Upper lobe of left lung (tissue), 6 donors: ENCODE results near the gene HHLA2. TPM values are rescaled to one million over a fixed set of nuclear protein-coding genes. Genes with fewer than 3 reads are reported as not detected.
"Not testable (repeated sequence)": the region's sequence is repeated elsewhere in the genome, so short reads cannot be mapped to it uniquely, and the experiment has no call there.

ENCODE experiments used
- ATAC-seq, 2 donors: fragments of 200-7000 bp; cut with Tn5 transposase; one replicate each; pipeline ENCODE4 v1.9.1; 2022; ENCODE audit warnings: mild to moderate bottlenecking in 2 of 2, moderate library complexity in 2 of 2; ENCODE audit not compliant: low FRiP score in 2 of 2
- DNase-seq, 2 donors: peaks; one replicate each; pipeline ENCODE4 v3.0.0-alpha.2; 2019 to 2020
- H3K27ac ChIP-seq, 4 donors: fragments of 200-600 bp; sonication (generic); one replicate each; pipeline ENCODE4 v1.5.1; 2016 to 2019
- H3K27me3 ChIP-seq, 4 donors: fragments of 200-600 bp; sonication (generic); one replicate each; pipeline ENCODE4 v1.5.1; 2017 to 2019
- H3K36me3 ChIP-seq, 4 donors: fragments of 200-600 bp; sonication (generic); one replicate each; pipeline ENCODE4 v1.5.1; 2016 to 2019
- H3K4me1 ChIP-seq, 4 donors: fragments of 200-600 bp; sonication (generic); one replicate each; pipeline ENCODE4 v1.5.1; 2018 to 2019
- H3K4me3 ChIP-seq, 4 donors: fragments of 200-600 bp; sonication (generic); one replicate each; pipeline ENCODE4 v1.5.1; 2017 to 2019; ENCODE audit warnings: mild to moderate bottlenecking in 2 of 4, moderate library complexity in 1 of 4
- H3K9me3 ChIP-seq, 4 donors: fragments of 200-600 bp; sonication (generic); one replicate each; pipeline ENCODE4 v1.5.1; 2018 to 2019
- CTCF ChIP-seq, 6 experiments: fragments of 450-650 bp in 4 of 6; fragments of 200-600 bp in 2 of 6; sonication (generic) in 2 of 6; IDR thresholded peaks; one replicate each; pipeline ENCODE4 v1.5.1; 2016 to 2019; ENCODE audit warnings: antibody characterized with exemption in 6 of 6
- EP300 ChIP-seq, 4 donors: sonication (generic); formaldehyde crosslinking; IDR thresholded peaks; one replicate each; pipeline ENCODE4 v1.5.1; 2017; ENCODE audit warnings: antibody characterized with exemption in 4 of 4, control low read depth in 2 of 4
- POLR2A ChIP-seq, 4 donors: fragments of 450-650 bp; IDR thresholded peaks; one replicate each; pipeline ENCODE4 v1.5.1; 2016 to 2017; ENCODE audit warnings: antibody characterized with exemption in 4 of 4, mild to moderate bottlenecking in 2 of 4
- POLR2AphosphoS5 ChIP-seq, 2 donors: sonication (generic); formaldehyde crosslinking; IDR thresholded peaks; one replicate each; pipeline ENCODE4 v1.5.1; 2017; ENCODE audit warnings: antibody characterized with exemption in 2 of 2
- WGBS, 2 donors: methylation state at CpG; one replicate each; pipeline ENCODE4 v1.1.5; 2017 to 2018; 5-methylcytosine and 5-hydroxymethylcytosine counted together
- total RNA-seq, 6 donors: library from RNA; depleted of rRNA in 4 of 6; stranded (reverse); fragments of >200 nt in 4 of 6; gene quantifications; one replicate each; pipeline versions ENCODE4 v1.1.0 to v1.2.1, GENCODE V29; 2016 to 2021
- donor health status: DM: no; HTN: no; CAD: no; lungs with moderate emphysema.
- donor health status: DM: no; HTN: yes; CAD: no; lungs with severe emphysema.

The HHLA2 gene
- total RNA-seq, 6 donors from 2014 or later, result 0.26 to 13.7 (median 3.1) TPM

GRCh38 chr3:108283989-108284388 is 12.4 kb upstream of the HHLA2 start:
- Histone ChIP-seq H3K4me1 (peaks cover 0 to 12% (median 0%) of the 10 kb centered on the region in 4 donors), H3K27ac (peak overlapping the region; percentile 19 to 64 (median 43)), H3K9me3 (peaks cover 5 to 15% (median 11%) of the 10 kb centered on the region in 4 donors), H3K27me3 (no peaks in the 10 kb centered on the region), H3K4me3 (no peak overlapping the region), H3K36me3 (no peaks in the 10 kb centered on the region)
- DNase-seq (no peak), ATAC-seq (peak in 1 of 2 donors; percentile 19)
- 54 to 64% methylated on average over 2 of the region's 2 CpGs for WGBS, 2 donors
- TF ChIP-seq EP300 (IDR thresholded peaks at IDR 0.05) (no peak), POLR2A (IDR thresholded peaks at IDR 0.05) (no peak), CTCF (IDR thresholded peaks at IDR 0.05) (no peak), POLR2AphosphoS5 (IDR thresholded peaks at IDR 0.05) (no peak)

GRCh38 chr3:108285176-108285575 is 11.2 kb upstream of the HHLA2 start:
- H3K27ac ChIP-seq, result no peak overlapping the region
- no peak for TF ChIP-seq EP300 (IDR thresholded peaks at IDR 0.05)
- no peak for TF ChIP-seq CTCF (IDR thresholded peaks at IDR 0.05)
- TF ChIP-seq POLR2AphosphoS5 (IDR thresholded peaks at IDR 0.05), result no peak
- TF ChIP-seq POLR2A (IDR thresholded peaks at IDR 0.05), result no peak
- no peak overlapping the region for H3K4me3 ChIP-seq
- peaks cover 0 to 4% (median 1%) of the 10 kb centered on the region in 4 donors for H3K9me3 ChIP-seq
- no peak for DNase-seq
- 78 to 82% methylated on average over 1 of the region's 1 CpG for WGBS, 2 donors
- no peak for ATAC-seq
- H3K36me3 ChIP-seq, result no peaks in the 10 kb centered on the region
- H3K27me3 ChIP-seq, result no peaks in the 10 kb centered on the region
- peaks cover 0 to 14% (median 0%) of the 10 kb centered on the region in 4 donors for H3K4me1 ChIP-seq

GRCh38 chr3:108287146-108287545 is 9.2 kb upstream of the HHLA2 start:
- Histone ChIP-seq H3K36me3 (no peaks in the 10 kb centered on the region), H3K4me1 (peaks cover 0 to 14% (median 0%) of the 10 kb centered on the region in 4 donors), H3K4me3 (no peak overlapping the region), H3K9me3 (no peaks in the 10 kb centered on the region), H3K27me3 (no peaks in the 10 kb centered on the region), H3K27ac (no peak overlapping the region)
- no peak for DNase-seq
- no peak for TF ChIP-seq EP300 (IDR thresholded peaks at IDR 0.05)
- TF ChIP-seq POLR2A (IDR thresholded peaks at IDR 0.05), result no peak
- TF ChIP-seq CTCF (IDR thresholded peaks at IDR 0.05), result no peak
- TF ChIP-seq POLR2AphosphoS5 (IDR thresholded peaks at IDR 0.05), result no peak
- 0% methylated on average over 1 of the region's 1 CpG for WGBS, 2 donors
- no peak for ATAC-seq

- not testable (repeated sequence) for H3K27ac ChIP-seq, DNase-seq, H3K27me3 ChIP-seq, H3K9me3 ChIP-seq, H3K36me3 ChIP-seq, ATAC-seq, H3K4me3 ChIP-seq
- 87 to 91% methylated on average over 6 of the region's 6 CpGs for WGBS, 2 donors
- H3K4me1 ChIP-seq, result peaks cover 0 to 17% (median 0%) of the 10 kb centered on the region in 4 donors
These were observed 8.2 kb upstream of the HHLA2 start for GRCh38 chr3:108288193-108288592.

GRCh38 chr3:108289159-108289558 is 7.2 kb upstream of the HHLA2 start:
- Histone ChIP-seq H3K4me1 (peaks cover 0 to 9% (median 0%) of the 10 kb centered on the region in 4 donors), H3K36me3 (no peaks in the 10 kb centered on the region), H3K9me3 (no peaks in the 10 kb centered on the region), H3K27me3 (no peaks in the 10 kb centered on the region), H3K4me3 (no peak overlapping the region), H3K27ac (no peak overlapping the region)
- DNase-seq, result no peak
- TF ChIP-seq EP300 (IDR thresholded peaks at IDR 0.05) (peak in 1 of 4 donors; percentile 39), POLR2AphosphoS5 (IDR thresholded peaks at IDR 0.05) (no peak), POLR2A (IDR thresholded peaks at IDR 0.05) (no peak), CTCF (IDR thresholded peaks at IDR 0.05) (no peak)
- no peak for ATAC-seq
- WGBS, 2 donors, result 57 to 63% methylated on average over 2 of the region's 2 CpGs
